H1 (cell line): ENCODE results near the gene ZNF488. TPM values are rescaled to one million over a fixed set of nuclear protein-coding genes. Genes with fewer than 3 reads are reported as not detected.

Source experiments
- GABPA ChIP-seq: IDR thresholded peaks from 2 replicates; pipeline ENCODE4 v1.6.1; 2011; ENCODE audit warnings: mild to moderate bottlenecking, low read length, moderate library complexity, borderline replicate concordance; ENCODE audit not compliant: insufficient read depth
- KDM1A ChIP-seq: fragments of 200-600, 300-600 bp; sonication (generic); IDR thresholded peaks from 2 replicates; pipeline ENCODE4 v1.7.1; 2016; ENCODE audit warnings: mild to moderate bottlenecking, low read length, borderline replicate concordance
- SP4 ChIP-seq: IDR thresholded peaks from 2 replicates; pipeline ENCODE4 v1.6.1; 2012; ENCODE audit warnings: low read length, inconsistent platforms
- SRF ChIP-seq: IDR thresholded peaks from 2 replicates; pipeline ENCODE4 v1.6.1; 2011; ENCODE audit warnings: mild to moderate bottlenecking, low read depth, low read length, moderate library complexity
- polyA plus RNA-seq, 7 experiments: library from polyadenylated mRNA; depleted of rRNA in 3 of 7; stranded (reverse) in 5 of 7; unstranded in 2 of 7; fragments of >200 nt in 5 of 7; fragments of 200-250 nt in 2 of 7; gene quantifications; 1 replicate in 5 of 7; 2 replicates in 1 of 7; 4 replicates in 1 of 7; pipeline versions ENCODE4 v1.2.1 to v1.2.3, GENCODE V29; 2011 to 2013; ENCODE audit warnings: missing spikeins in 2 of 7, mixed read lengths in 2 of 7
- total RNA-seq: library from RNA; stranded (reverse); fragmentation: NEBNext Ultra II Directional; extraction: Animal tissue kit (Norgen Biotek cat#: 25700); gene quantifications from 2 replicates; pipeline ENCODE4 v1.2.1, GENCODE V29; 2021

The ZNF488 gene
- total and polyA plus RNA-seq, 2 of the 8 experiments (the other 6 are each of a cell fraction or from before 2014, with no cell fraction given) = 7.9 to 11.4 TPM

- no peak for TF ChIP-seq KDM1A
- no peak for TF ChIP-seq GABPA
- no peak for TF ChIP-seq SP4
- no peak for TF ChIP-seq SRF
Measured at GRCh38 chr10:47323636-47324296, 60.3 kb downstream of the ZNF488 start (continued).
